GM12864 (cell line): Measurements from ENCODE around the gene PITPNB.
A peak's percentile ranks its signal among the peaks of the same experiment; 100 is the strongest.

Experiments
- DNase-seq: peaks from one replicate; pipeline ENCODE4 v3.0.0-alpha.2; 2011; ENCODE audit warnings: low read depth
- H3K4me3 ChIP-seq: 2 replicates; pipeline ENCODE4 v1.5.1; 2011; ENCODE audit warnings: mild to moderate bottlenecking, low read depth, low read length, control low read depth
- CTCF ChIP-seq: IDR thresholded peaks from 2 replicates; pipeline ENCODE4 v1.5.1; 2011; ENCODE audit warnings: low read depth, mild to moderate bottlenecking, moderate library complexity, low read length, control low read depth, inconsistent platforms; ENCODE audit errors: missing control alignments

PITPNB gene

GRCh38 chr22:27881421-27881820 is 37.6 kb downstream of the PITPNB start:
- TF ChIP-seq CTCF = no peak
- DNase-seq = no peak

GRCh38 chr22:27880778-27881394 is 38.2 kb downstream of the PITPNB start:
- no peak overlapping the region for H3K4me3 ChIP-seq
- no peak for DNase-seq
- peak; percentile 60 for TF ChIP-seq CTCF

More at GRCh38 chr22:27881421-27881820, 37.6 kb downstream of the PITPNB start:
- H3K4me3 ChIP-seq = no peak overlapping the region

- peak; percentile 69 for TF ChIP-seq CTCF
- no peak for DNase-seq
- no peak overlapping the region for H3K4me3 ChIP-seq
Measured at GRCh38 chr22:27879923-27880322, 39.1 kb downstream of the PITPNB start.

GRCh38 chr22:27878541-27878940 is 40.5 kb downstream of the PITPNB start:
- TF ChIP-seq CTCF = no peak
- H3K4me3 ChIP-seq = no peak overlapping the region
- DNase-seq = no peak

- H3K4me3 ChIP-seq = no peak overlapping the region
- DNase-seq = peak; percentile 39
- no peak for TF ChIP-seq CTCF
Measured at GRCh38 chr22:27877501-27877900, 41.6 kb downstream of the PITPNB start.

- no peak for DNase-seq
- TF ChIP-seq CTCF = no peak
- no peak overlapping the region for H3K4me3 ChIP-seq
Measured at GRCh38 chr22:27876684-27877083, 42.4 kb downstream of the PITPNB start.

- no peak for DNase-seq
- no peak overlapping the region for H3K4me3 ChIP-seq
- no peak for TF ChIP-seq CTCF
Measured at GRCh38 chr22:27875951-27876350, 43.1 kb downstream of the PITPNB start.
